ENCODE results near the gene KLHL1. TPM values are rescaled to one million over a fixed set of nuclear protein-coding genes. Genes with fewer than 3 reads are reported as not detected.

KLHL1 gene
- total and polyA plus RNA-seq, 12 donors, result under 0.01 to 0.28 (median 0.08) TPM; not detected in 7

DNA sequence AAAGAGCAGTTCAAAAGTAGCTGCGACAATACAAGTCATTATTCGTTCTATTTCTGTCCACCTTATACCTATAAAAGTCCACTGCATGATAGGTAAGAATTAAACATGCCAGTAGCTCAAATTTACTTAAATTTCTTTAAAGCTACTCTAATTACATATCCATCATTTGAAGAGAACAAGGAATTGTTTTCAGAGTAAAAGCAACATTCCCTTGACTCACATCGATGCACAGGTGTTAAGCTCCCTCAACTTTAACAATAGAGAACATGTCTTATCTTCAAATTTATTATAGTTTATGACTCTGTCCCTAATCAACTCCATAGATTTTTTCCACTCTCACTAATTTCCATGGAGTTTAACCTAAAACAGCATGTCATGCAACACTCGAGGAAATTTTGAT, 158.1 kb downstream of the KLHL1 start:
- 74 to 89% (median 84%) methylated on average over 4 of the region's 4 CpGs for WGBS, 4 donors
- no peak overlapping the region for H3K27ac ChIP-seq
- TF ChIP-seq, protein P1, sequence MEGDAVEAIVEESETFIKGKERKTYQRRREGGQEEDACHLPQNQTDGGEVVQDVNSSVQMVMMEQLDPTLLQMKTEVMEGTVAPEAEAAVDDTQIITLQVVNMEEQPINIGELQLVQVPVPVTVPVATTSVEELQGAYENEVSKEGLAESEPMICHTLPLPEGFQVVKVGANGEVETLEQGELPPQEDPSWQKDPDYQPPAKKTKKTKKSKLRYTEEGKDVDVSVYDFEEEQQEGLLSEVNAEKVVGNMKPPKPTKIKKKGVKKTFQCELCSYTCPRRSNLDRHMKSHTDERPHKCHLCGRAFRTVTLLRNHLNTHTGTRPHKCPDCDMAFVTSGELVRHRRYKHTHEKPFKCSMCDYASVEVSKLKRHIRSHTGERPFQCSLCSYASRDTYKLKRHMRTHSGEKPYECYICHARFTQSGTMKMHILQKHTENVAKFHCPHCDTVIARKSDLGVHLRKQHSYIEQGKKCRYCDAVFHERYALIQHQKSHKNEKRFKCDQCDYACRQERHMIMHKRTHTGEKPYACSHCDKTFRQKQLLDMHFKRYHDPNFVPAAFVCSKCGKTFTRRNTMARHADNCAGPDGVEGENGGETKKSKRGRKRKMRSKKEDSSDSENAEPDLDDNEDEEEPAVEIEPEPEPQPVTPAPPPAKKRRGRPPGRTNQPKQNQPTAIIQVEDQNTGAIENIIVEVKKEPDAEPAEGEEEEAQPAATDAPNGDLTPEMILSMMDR (IDR thresholded peaks at IDR 0.05), result no peak
- no peak for TF ChIP-seq POLR2A (IDR thresholded peaks at IDR 0.05)
- H3K9me3 ChIP-seq (replicated peaks in 1 of 3), result no peaks in the 10 kb centered on the region
- H3K4me3 ChIP-seq, result no peak overlapping the region
- no peaks in the 10 kb centered on the region for H3K36me3 ChIP-seq (replicated peaks in 1 of 2)
- no peaks in the 10 kb centered on the region for H3K4me1 ChIP-seq (replicated peaks in 1 of 2)
- no peaks in the 10 kb centered on the region for H3K27me3 ChIP-seq
- DNase-seq, result no peak
- intact Hi-C loops (cut with DNase I), result no loop called here

DNA sequence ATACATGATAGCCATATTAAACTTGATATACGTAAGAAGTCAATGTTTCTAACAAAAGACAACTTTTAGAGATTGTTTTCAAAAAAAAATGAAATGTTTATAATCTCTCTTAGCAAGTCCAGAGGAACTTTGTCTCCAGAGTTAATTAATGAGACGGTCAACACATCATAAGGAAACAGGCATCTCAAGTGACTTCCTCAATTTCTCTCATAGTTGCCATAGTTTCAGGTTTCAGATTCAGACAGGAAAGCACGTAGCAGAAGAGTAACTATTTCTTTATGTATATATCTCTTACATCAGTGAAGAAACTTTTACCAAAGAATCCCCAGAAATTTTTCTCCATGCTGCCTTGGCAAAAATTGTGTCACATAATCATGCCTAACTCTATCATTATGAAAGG, 160.2 kb downstream of the KLHL1 start:
- WGBS, 4 donors, result 40 to 44% (median 42%) methylated on average over 3 of the region's 3 CpGs
- Histone ChIP-seq H3K4me3 (no peak overlapping the region), H3K27ac (no peak overlapping the region), H3K27me3 (no peaks in the 10 kb centered on the region), H3K36me3 (replicated peaks in 1 of 2) (no peaks in the 10 kb centered on the region), H3K4me1 (replicated peaks in 1 of 2) (no peaks in the 10 kb centered on the region), H3K9me3 (replicated peaks in 1 of 3) (no peaks in the 10 kb centered on the region)
- intact Hi-C loops (cut with DNase I), result no loop called here
- no peak for DNase-seq
- TF ChIP-seq, protein P1 (IDR thresholded peaks at IDR 0.05), result no peak
- TF ChIP-seq POLR2A (IDR thresholded peaks at IDR 0.05), result no peak

DNA sequence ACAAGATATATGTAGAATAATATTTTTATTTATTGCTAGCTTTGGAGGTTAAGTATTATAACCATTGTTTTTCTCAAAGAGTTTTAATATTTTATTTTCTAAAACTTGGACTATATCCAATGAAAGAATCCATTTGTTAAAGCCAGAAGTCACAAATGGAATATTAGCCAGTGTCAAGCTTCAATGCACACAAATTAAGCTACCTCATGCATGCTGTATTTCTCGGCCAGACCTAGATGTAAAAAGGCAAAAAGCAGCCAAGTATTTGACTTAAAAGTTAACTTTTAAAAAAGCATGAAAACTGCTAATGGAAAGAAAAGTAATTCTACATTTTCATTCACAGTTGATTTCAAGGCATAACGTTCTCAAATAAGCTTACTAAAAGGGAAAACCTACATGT, 160.7 kb downstream of the KLHL1 start:
- no peaks in the 10 kb centered on the region for H3K27me3 ChIP-seq
- no peak for DNase-seq
- TF ChIP-seq POLR2A (IDR thresholded peaks at IDR 0.05), result no peak
- TF ChIP-seq, protein P1 (IDR thresholded peaks at IDR 0.05), result no peak
- intact Hi-C loops (cut with DNase I), result no loop called here
- no peaks in the 10 kb centered on the region for H3K36me3 ChIP-seq (replicated peaks in 1 of 2)
- H3K9me3 ChIP-seq (replicated peaks in 1 of 3), result no peaks in the 10 kb centered on the region
- H3K4me1 ChIP-seq (replicated peaks in 1 of 2), result no peaks in the 10 kb centered on the region
- no peak overlapping the region for H3K27ac ChIP-seq
- no peak overlapping the region for H3K4me3 ChIP-seq
- 45 to 52% (median 47%) methylated on average over 2 of the region's 2 CpGs for WGBS, 4 donors

DNA sequence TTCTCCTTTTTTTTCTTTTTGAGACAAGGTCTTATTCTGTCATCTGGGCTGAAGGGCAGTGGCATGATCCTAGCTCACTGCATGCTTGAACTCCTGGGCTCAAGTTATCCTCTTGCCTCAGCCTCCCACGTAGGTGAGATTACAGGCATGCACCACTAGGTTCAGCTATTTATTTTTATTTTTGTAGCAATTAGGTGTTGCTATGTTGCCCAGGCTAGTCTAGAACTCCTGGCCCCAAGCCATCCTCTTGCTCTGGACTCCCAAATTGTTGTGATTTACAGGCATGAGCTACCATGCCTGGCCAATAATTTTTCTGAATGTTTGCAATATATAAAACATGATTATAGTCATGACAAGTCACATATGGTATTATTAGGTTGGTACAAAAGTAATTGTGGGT, 161.7 kb downstream of the KLHL1 start:
- Histone ChIP-seq H3K9me3 (replicated peaks in 1 of 3) (no peaks in the 10 kb centered on the region), H3K36me3 (replicated peaks in 1 of 2) (no peaks in the 10 kb centered on the region), H3K27me3 (no peaks in the 10 kb centered on the region), H3K4me3 (no peak overlapping the region), H3K27ac (no peak overlapping the region), H3K4me1 (replicated peaks in 1 of 2) (no peaks in the 10 kb centered on the region)
- DNase-seq, result no peak
- TF ChIP-seq POLR2A (IDR thresholded peaks at IDR 0.05), result no peak
- TF ChIP-seq, protein P1 (IDR thresholded peaks at IDR 0.05), result no peak
- intact Hi-C loops (cut with DNase I), result no loop called here
- 31 to 67% (median 52%) methylated on average over 1 of the region's 1 CpG for WGBS, 4 donors

Data from adrenal gland (tissue), 12 donors.